Activated CD4-positive, alpha-beta T cell treated with anti-CD3 and anti-CD28 coated beads, Interleukin-2, amount 10 ng/mL, durations not matched to agents 24 days and 14 days (primary cell): ENCODE results near the gene PCTP. TPM values are rescaled to one million over a fixed set of nuclear protein-coding genes. Genes with fewer than 3 reads are reported as not detected.

Experiments
- DNase-seq: peaks from one replicate; pipeline ENCODE4 v3.0.0; 2022
- H3K27ac Mint-ChIP-seq: one replicate; pipeline ENCODE4 v1.8.0; 2022; ENCODE audit warnings: mild to moderate bottlenecking, mixed read lengths
- H3K27me3 Mint-ChIP-seq: one replicate; pipeline ENCODE4 v1.8.0; 2022; ENCODE audit warnings: mixed read lengths
- H3K36me3 Mint-ChIP-seq: one replicate; pipeline ENCODE4 v1.8.0; 2022; ENCODE audit warnings: low read depth, mild to moderate bottlenecking, mixed read lengths
- H3K4me1 Mint-ChIP-seq: one replicate; pipeline ENCODE4 v1.8.0; 2021; ENCODE audit warnings: mixed read lengths
- H3K4me3 Mint-ChIP-seq: one replicate; pipeline ENCODE4 v1.8.0; 2022; ENCODE audit warnings: mild to moderate bottlenecking, moderate library complexity, mixed read lengths
- H3K9me3 Mint-ChIP-seq: one replicate; pipeline ENCODE4 v1.8.0; 2021; ENCODE audit warnings: mixed read lengths
- intact Hi-C: fragments of 100-400 bp; cut with micrococcal nuclease; formaldehyde crosslinking; loops from one replicate; pipeline ENCODE4 v1.15.1; 2023
- total RNA-seq: library from RNA; stranded (reverse); gene quantifications from 2 replicates; pipeline ENCODE4 v1.2.3, GENCODE V29; 2022

PCTP gene
- total RNA-seq, 1 donor from 2014 or later: 6.4 TPM

DNA sequence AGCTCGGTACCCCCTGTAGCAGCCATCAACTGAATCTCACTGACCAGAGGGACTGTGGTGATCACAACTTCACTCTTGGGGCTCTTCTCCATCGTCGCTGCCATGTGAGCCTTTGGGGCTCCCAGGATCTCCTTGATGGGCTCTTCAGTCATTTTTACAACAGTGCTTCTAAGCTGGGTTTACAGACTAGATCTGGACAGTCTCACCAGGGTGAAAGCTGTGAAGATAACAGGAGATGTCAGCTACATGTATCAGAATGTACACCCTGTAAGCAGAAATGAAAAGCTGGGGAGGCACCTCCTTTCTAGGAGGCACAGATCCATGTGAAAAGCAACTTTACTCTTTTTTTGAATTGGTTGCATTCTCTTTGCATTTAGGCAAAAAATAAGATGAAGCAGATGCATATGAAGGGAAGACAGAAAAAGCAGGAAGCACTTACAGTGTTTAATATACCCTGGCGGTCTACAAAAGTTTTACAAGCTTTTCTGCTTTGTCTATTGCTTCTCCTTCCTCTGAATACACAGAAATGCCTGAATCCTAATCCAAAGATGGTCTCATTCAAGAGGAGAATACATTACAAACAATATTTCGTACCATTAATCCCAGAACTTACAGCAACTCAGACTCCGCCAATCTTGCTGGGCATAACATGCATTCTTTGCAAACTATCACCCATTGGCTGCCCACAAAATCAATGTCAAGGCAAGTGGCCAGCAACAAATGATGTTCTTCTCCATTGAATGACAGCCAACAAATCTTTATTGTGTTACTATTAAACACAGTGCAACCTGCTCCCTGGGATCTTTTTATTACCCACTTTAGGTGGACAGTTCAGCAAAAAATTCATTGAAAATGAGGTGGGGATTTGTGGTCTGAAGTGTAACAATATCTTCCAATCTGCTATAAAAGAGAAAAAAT lies 29.7 kb upstream of the PCTP start:
- no peak overlapping the region for H3K4me3 Mint-ChIP-seq

DNA sequence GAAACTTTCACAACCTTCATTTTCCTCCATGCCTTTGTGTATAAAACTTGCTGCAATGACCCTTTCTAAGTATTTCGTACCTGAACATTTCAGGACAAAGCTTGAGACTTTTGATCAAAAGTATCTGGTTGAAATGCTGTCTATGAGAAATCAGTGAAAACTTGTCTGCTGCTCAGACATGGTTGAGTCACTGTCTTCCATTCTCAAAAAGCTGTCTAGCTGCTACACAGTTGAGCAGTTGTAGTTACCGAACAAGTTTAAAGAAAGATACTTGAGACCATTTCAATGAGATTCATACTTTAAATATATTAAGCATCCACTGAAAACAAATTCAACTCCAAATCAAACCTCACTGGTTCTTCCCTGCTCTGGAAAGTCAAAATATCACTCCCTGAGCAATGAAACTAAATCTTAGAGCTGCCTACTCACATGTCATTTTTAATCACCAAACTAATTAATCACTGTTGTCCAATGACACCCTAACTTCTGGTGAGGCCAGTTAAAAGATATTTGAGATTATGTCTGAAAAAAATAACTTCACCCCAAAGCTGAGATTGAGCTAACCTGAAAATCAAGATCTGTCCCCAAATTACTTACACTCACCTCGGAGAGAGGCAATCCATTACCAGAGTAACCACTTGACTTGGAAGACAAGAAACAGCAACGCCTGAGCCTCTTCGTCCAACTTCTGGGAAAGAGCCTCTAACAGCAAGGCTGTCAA lies 28.7 kb upstream of the PCTP start:
- H3K9me3 Mint-ChIP-seq: no peaks in the 10 kb centered on the region
- no peak overlapping the region for H3K27ac Mint-ChIP-seq
- DNase-seq: no peak
- H3K27me3 Mint-ChIP-seq: peaks cover 57% of the 10 kb centered on the region
- intact Hi-C loops: no loop called here
- H3K36me3 Mint-ChIP-seq: no peaks in the 10 kb centered on the region
- H3K4me3 Mint-ChIP-seq: no peak overlapping the region
- no peaks in the 10 kb centered on the region for H3K4me1 Mint-ChIP-seq

More for the DNA sequence above, 29.7 kb upstream of the PCTP start:
- peak; percentile 37 for DNase-seq
- Mint-ChIP-seq H3K9me3 (no peaks in the 10 kb centered on the region), H3K27ac (no peak overlapping the region), H3K27me3 (peaks cover 47% of the 10 kb centered on the region), H3K4me1 (no peaks in the 10 kb centered on the region), H3K36me3 (no peaks in the 10 kb centered on the region)
- intact Hi-C loops: no loop called here

DNA sequence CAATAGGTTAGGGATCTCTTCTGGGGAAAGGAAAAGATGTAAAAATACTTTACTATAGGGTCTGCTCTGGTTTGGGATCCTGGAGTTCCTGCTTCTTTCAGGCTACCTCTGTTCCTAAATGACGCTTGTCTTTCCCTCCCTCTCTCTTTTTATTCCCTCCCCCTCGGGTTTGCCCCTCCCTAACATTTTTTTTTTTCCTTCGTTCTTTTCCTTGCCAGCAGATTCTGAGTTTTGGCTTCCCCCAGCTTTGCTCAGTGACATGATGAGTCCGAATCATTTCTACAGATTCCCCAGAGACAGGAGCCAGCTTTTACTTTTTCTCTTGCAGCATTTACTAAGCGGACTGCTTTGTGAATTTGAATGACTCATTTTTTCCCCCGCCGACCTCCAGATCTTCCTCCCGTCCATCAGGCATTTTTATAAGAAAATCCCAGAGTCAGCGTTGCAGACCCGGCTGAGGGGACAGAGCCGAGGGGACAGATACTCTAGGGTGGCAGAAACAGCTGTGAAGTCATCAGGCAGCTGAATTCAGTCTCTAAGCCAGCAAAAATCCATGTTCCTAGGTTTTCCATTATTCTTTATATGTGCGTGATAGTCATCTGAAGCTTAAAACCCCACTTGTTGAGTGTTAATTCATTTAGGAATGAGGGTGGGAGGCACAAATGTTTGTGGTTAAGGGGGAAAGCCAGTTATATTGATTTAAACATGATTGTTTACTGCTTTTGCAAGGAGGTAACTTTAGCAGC lies 27.9 kb upstream of the PCTP start, which contains the start of gene TMEM100:
TSS of gene TMEM100 (minus strand) at position 123 of the 746 bp plus-strand sequence. CDS start 1,794 bp downstream, outside the sequence.
- peaks cover 64% of the 10 kb centered on the region for H3K27me3 Mint-ChIP-seq
- no peak within 1 kb of the TSS for H3K27ac Mint-ChIP-seq
- no peaks in the 10 kb centered on the region for H3K4me1 Mint-ChIP-seq

GRCh38 chr17:55723488-55723848 lies 27.4 kb upstream of the PCTP start:
- no peak for DNase-seq
- Mint-ChIP-seq H3K36me3 (no peaks in the 10 kb centered on the region), H3K4me3 (no peak overlapping the region), H3K4me1 (no peaks in the 10 kb centered on the region), H3K27me3 (peaks cover 69% of the 10 kb centered on the region), H3K9me3 (no peaks in the 10 kb centered on the region), H3K27ac (no peak overlapping the region)
- intact Hi-C loops: no loop called here

More for the DNA sequence above, 27.9 kb upstream of the PCTP start, which contains the start of gene TMEM100:
- Mint-ChIP-seq H3K4me3 (no peak within 1 kb of the TSS), H3K36me3 (no peaks in the 10 kb centered on the region), H3K9me3 (no peaks in the 10 kb centered on the region)
- DNase-seq: no peak
- intact Hi-C loops: no loop called here

- DNase-seq: peak; percentile 22
- H3K27me3 Mint-ChIP-seq: peaks cover 74% of the 10 kb centered on the region
- no peak overlapping the region for H3K4me3 Mint-ChIP-seq
- H3K36me3 Mint-ChIP-seq: no peaks in the 10 kb centered on the region
- H3K27ac Mint-ChIP-seq: no peak overlapping the region
- no peaks in the 10 kb centered on the region for H3K9me3 Mint-ChIP-seq
- no peaks in the 10 kb centered on the region for H3K4me1 Mint-ChIP-seq
- intact Hi-C loops: no loop called here
Observed at GRCh38 chr17:55726440-55726839, 24.4 kb upstream of the PCTP start.

GRCh38 chr17:55727275-55727674 lies 23.6 kb upstream of the PCTP start:
- Mint-ChIP-seq H3K27me3 (peaks cover 77% of the 10 kb centered on the region), H3K27ac (no peak overlapping the region)

GRCh38 chr17:55727920-55728319 lies 22.9 kb upstream of the PCTP start:
- Mint-ChIP-seq H3K4me1 (no peaks in the 10 kb centered on the region), H3K27me3 (peaks cover 76% of the 10 kb centered on the region), H3K27ac (no peak overlapping the region), H3K9me3 (no peaks in the 10 kb centered on the region), H3K4me3 (no peak overlapping the region), H3K36me3 (no peaks in the 10 kb centered on the region)
- intact Hi-C loops: no loop called here
- no peak for DNase-seq

More at GRCh38 chr17:55727275-55727674, 23.6 kb upstream of the PCTP start:
- intact Hi-C loops: no loop called here
- peak; percentile 41 for DNase-seq
- H3K4me1 Mint-ChIP-seq: no peaks in the 10 kb centered on the region
- no peaks in the 10 kb centered on the region for H3K9me3 Mint-ChIP-seq
- H3K36me3 Mint-ChIP-seq: no peaks in the 10 kb centered on the region
- H3K4me3 Mint-ChIP-seq: no peak overlapping the region

DNA sequence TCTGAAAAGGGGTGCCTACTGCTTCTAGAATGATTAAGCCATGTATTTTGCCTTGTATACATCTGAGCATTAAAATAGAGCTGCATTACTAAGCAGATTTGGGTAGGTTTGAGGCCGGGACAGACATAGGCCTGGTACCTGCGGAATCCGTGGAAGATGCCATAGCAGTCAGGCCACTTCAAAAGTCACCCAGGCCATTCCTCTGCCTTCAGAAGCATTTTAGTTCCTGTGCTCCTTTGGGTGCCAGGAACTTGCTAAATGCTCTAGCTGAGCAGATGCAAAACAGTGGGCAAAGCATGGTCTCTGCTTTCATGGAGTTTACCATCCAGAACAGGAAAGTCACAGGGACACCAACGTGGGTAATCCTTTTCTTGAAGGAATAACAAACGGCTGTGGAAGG lies 22.5 kb upstream of the PCTP start:
- H3K9me3 Mint-ChIP-seq: no peaks in the 10 kb centered on the region
- intact Hi-C loops: no loop called here

DNA sequence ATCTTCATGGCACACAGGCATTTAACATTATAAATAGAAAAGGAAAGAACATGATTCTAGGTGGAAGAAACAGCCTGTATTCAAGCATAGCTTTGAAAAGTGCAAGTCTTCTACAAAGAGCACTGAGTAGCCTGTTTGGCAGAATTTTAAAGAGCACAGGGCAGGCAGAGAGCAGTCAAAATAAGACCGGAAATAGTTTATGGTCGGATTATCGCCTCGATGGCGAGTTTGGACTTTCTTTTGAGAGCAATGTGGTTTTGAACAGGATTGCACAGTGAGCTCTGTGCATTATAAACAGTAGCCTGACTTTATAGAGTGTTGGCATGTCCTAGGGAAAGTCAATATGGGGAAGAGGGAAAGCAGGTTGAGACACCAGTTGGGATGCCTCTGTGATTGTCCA lies 22.0 kb upstream of the PCTP start:
- H3K36me3 Mint-ChIP-seq: no peaks in the 10 kb centered on the region
- H3K4me1 Mint-ChIP-seq: peaks cover 6% of the 10 kb centered on the region
- DNase-seq: peak; percentile 23
- H3K27me3 Mint-ChIP-seq: peaks cover 69% of the 10 kb centered on the region
- H3K9me3 Mint-ChIP-seq: no peaks in the 10 kb centered on the region
- H3K27ac Mint-ChIP-seq: no peak overlapping the region
- no peak overlapping the region for H3K4me3 Mint-ChIP-seq
- intact Hi-C loops: no loop called here

More for the DNA sequence above, 22.5 kb upstream of the PCTP start:
- no peaks in the 10 kb centered on the region for H3K36me3 Mint-ChIP-seq
- H3K4me3 Mint-ChIP-seq: no peak overlapping the region
- peaks cover 73% of the 10 kb centered on the region for H3K27me3 Mint-ChIP-seq
- no peak overlapping the region for H3K27ac Mint-ChIP-seq
- DNase-seq: peak; percentile 25
- H3K4me1 Mint-ChIP-seq: peaks cover 3% of the 10 kb centered on the region

GRCh38 chr17:55729484-55729883 lies 21.4 kb upstream of the PCTP start:
- Mint-ChIP-seq H3K27me3 (peaks cover 65% of the 10 kb centered on the region), H3K4me3 (no peak overlapping the region), H3K36me3 (no peaks in the 10 kb centered on the region), H3K9me3 (no peaks in the 10 kb centered on the region), H3K27ac (no peak overlapping the region), H3K4me1 (peaks cover 12% of the 10 kb centered on the region)
- intact Hi-C loops: no loop called here
- no peak for DNase-seq

- no peaks in the 10 kb centered on the region for H3K36me3 Mint-ChIP-seq
- no peak for DNase-seq
- no peaks in the 10 kb centered on the region for H3K9me3 Mint-ChIP-seq
- H3K27me3 Mint-ChIP-seq: peaks cover 60% of the 10 kb centered on the region
- peaks cover 16% of the 10 kb centered on the region for H3K4me1 Mint-ChIP-seq
- H3K4me3 Mint-ChIP-seq: no peak overlapping the region
- intact Hi-C loops: loop anchor here (10.0 kb wide), 2 partner anchors 294 to 316 kb away; no protein-coding TSS in a partner anchor
- no peak overlapping the region for H3K27ac Mint-ChIP-seq
Observed at GRCh38 chr17:55730380-55730779, 20.5 kb upstream of the PCTP start.

GRCh38 chr17:55730808-55731207 lies 20.0 kb upstream of the PCTP start:
- Mint-ChIP-seq H3K27me3 (peaks cover 56% of the 10 kb centered on the region), H3K4me3 (no peak overlapping the region), H3K36me3 (no peaks in the 10 kb centered on the region), H3K27ac (no peak overlapping the region), H3K9me3 (no peaks in the 10 kb centered on the region), H3K4me1 (peaks cover 18% of the 10 kb centered on the region)
- DNase-seq: no peak
- intact Hi-C loops: loop anchor here (10.0 kb wide), 2 partner anchors 294 to 316 kb away; no protein-coding TSS in a partner anchor

- peaks cover 50% of the 10 kb centered on the region for H3K27me3 Mint-ChIP-seq
- intact Hi-C loops: loop anchor here (10.0 kb wide), 2 partner anchors 293 to 317 kb away; no protein-coding TSS in a partner anchor
Observed at GRCh38 chr17:55731586-55732250, 19.1 kb upstream of the PCTP start.

More at GRCh38 chr17:55731586-55732250, 19.1 kb upstream of the PCTP start:
- no peak overlapping the region for H3K4me3 Mint-ChIP-seq
- H3K27ac Mint-ChIP-seq: no peak overlapping the region
- H3K4me1 Mint-ChIP-seq: peaks cover 18% of the 10 kb centered on the region
- peak; percentile 49 for DNase-seq
- H3K9me3 Mint-ChIP-seq: no peaks in the 10 kb centered on the region
- no peaks in the 10 kb centered on the region for H3K36me3 Mint-ChIP-seq
